ENCODE data around the gene ZNF436.
"Not testable (repeated sequence)": the region's sequence is repeated elsewhere in the genome, so short reads cannot be mapped to it uniquely, and the experiment has no call there.

Gene ZNF436

DNA sequence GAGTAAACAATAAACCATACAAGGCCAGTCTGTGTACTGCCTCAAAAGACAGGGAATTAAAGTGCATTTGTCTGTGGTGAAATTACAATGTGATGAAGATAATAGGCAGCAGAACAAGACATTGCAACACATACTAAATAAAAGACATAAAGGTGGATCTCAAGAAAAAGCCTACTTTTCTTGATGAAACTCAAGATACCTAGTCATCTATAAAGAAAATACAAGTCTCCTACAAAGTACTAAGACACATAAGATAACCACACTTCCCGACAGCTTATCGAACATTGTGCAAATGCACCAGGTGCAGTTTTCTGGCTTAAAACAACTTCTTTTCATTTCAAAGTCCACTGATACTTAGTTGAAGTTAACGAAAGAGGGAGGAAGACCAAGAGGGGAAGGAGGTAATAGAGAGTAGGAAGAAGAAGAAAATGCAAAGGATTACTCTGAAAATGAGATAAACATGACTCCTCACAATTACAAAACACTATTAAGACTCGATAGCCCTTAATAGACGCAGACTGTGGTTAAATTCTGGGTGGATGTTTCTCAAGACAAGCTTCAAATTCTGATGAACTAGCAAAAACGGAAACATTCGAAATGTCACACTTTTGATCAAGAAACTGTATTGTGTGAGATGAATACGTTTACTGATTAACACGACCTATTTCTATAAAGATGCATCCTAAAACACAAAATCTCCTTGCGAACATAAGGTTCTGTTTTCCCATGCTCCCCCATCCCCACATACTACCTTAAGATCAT, 27.5 kb downstream of the ZNF436 start:
- peak overlapping the region; percentile 100; the same call in 1 of the 2 replicates for H3K4me3 ChIP-seq (ENCODE audit: low read length)
- TF ChIP-seq ZNF274 (IDR thresholded peaks at IDR 0.05; ENCODE audit: low read depth, low read length), result no peak

DNA sequence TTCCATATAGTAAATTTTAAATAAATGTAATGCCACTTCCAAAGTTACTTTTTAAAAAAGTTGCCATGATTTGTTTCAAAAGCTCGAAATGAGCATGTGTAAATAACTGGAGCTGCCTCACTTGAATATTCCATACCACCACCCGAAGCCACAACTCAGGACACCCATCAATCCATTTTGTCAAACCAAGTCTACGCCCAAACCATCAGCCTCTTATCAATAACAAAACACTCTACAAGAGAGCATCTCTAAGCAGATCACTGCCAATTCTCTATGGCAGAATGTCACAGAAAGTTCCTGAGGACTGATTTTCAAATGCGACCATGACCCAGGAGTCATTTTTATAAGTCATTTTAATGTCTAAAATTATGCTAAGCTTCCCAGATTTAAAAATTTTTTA, 30.0 kb downstream of the ZNF436 start:
- no peak for TF ChIP-seq ZNF274 (IDR thresholded peaks at IDR 0.05; ENCODE audit: low read depth, low read length)
- H3K4me3 ChIP-seq (ENCODE audit: low read length), result no peak overlapping the region; the same call in 1 of the 2 replicates

DNA sequence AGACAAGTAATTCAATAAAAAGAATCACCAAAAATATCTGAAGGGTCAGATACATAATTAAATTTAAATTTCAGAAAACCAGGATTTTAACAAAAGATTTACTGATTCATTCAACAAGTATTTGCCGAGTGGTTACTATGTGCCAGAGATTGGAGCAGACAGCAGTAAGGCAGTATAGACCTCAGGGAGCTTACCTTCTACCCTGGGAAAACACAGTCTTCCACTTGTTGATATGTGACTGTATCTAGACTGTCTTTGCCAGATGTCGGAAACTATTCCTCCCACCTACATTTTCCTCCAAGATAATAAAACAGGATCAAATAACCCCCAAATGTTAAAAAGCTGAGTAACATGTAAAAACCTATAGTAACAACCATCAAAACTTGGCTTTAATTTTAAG, 31.8 kb downstream of the ZNF436 start:
- no peak for TF ChIP-seq ZNF274 (IDR thresholded peaks at IDR 0.05; ENCODE audit: low read depth, low read length)
- H3K4me3 ChIP-seq (ENCODE audit: low read length), result no peak overlapping the region

DNA sequence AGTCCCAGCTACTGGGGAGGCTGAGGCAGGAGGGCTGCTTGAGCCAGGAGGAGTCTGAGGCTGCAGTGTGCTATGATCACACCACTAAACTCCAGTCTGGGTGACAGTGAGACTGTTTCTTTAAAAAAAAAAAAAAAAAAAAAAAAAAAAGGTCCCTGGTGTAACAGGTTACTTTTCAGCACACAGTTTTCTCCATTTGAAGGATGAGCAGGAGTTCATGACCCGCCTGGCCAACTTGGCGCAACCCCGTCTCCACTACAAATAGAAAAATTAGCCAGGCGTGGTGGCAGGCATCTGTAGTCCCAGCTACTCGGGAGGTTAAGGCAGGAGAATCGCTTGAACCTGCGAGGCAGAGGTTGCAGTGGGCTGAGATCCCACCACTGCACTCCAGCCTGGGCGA, 37.9 kb downstream of the ZNF436 start:
- TF ChIP-seq ZNF274 (IDR thresholded peaks at IDR 0.05; ENCODE audit: low read depth, low read length), result no peak
- H3K4me3 ChIP-seq (ENCODE audit: low read length), result no peak overlapping the region

DNA sequence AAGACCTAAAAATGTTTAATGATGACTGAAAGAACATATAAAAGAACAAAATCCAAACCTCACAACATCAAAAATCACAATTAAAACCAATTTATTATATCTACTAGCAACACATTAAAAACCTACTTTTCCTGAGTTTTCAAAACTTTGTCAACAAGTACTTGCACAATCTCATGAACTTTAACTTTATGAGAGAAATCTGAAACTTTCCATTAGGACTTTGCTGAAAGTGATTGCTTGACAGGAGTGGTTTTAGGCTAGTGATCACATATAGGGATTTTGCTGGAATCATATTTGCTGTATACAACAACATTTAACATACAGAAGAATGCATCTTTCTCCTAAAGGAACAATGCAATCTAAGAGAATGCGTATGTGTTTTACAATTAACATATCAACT, 38.8 kb downstream of the ZNF436 start:
- TF ChIP-seq ZNF274 (IDR thresholded peaks at IDR 0.05; ENCODE audit: low read depth, low read length), result no peak
- no peak overlapping the region for H3K4me3 ChIP-seq (ENCODE audit: low read length)

DNA sequence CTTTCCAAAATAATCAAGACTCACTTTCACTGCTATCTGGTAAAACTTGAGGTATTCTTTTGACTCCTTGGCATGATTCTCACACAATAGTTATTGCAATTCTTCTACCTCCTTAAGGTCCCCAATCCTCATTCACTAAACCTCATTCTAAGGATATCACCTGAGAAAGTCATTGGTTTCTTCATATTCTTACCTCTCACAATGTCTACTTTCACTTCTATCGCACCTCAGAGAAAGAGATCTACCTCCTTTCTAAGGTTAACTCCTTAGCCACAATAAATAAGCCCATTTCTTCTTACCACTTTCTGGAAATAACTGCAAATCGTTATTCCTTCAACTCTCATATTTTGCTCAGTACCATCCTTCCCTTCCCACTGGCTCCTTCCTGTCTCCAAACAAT, 44.2 kb downstream of the ZNF436 start:
- H3K4me3 ChIP-seq (ENCODE audit: low read length), result no peak overlapping the region
- no peak for TF ChIP-seq ZNF274 (IDR thresholded peaks at IDR 0.05; ENCODE audit: low read depth, low read length)

DNA sequence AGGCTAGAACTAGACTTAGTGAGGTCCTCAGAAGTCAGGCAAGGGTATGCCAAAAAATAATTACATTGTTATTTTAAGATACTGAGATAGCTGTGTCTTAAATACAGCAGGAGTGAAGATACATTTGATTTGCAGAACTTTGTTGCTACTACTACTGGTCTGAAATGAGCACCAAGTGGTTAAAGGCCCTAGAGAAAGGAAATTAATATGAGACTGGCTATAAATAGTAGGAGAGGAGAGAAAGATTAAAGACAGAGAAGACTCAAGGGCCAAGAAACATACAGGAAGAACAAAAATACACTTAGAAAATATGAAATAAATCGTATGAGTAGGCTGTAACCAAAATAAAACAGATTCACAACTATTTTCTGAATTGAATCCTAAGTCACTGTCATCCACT, 46.9 kb downstream of the ZNF436 start:
- H3K4me3 ChIP-seq (ENCODE audit: low read length), result no peak overlapping the region
- no peak for TF ChIP-seq ZNF274 (IDR thresholded peaks at IDR 0.05; ENCODE audit: low read depth, low read length)

DNA sequence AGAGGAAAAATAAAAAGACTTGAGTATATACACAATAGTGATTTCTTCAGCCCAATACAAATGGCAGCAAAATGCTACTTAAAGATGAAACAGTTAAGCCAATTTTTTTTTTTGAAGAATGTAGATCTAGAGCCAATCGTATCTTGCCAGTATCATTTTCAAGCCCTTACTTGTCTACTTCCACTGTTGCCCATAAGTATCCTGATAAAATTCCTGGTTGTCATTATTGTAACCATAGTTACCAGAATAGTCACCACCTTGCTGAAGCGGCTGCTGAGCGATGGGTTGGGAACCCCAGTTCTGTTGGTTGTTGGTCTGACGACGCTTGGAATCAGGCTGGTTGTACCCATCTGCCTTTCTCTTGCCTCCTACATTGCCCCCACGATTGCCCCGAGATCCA, 59.4 kb downstream of the ZNF436 start:
- H3K4me3 ChIP-seq (ENCODE audit: low read length), result not testable (repeated sequence)

All from GM08714 (cell line).